ENCODE measurements around the gene SFTPB.
A peak's percentile ranks its signal among the peaks of the same experiment; 100 is the strongest.

SFTPB gene

GRCh38 chr2:85702172-85702571 lies 34.2 kb upstream of the SFTPB start:
- DNase-seq: no peak

GRCh38 chr2:85699325-85699724 lies 31.3 kb upstream of the SFTPB start:
- peak; percentile 5 for DNase-seq

- no peak for DNase-seq
Observed at GRCh38 chr2:85698880-85699254, 30.9 kb upstream of the SFTPB start.

GRCh38 chr2:85698184-85698879 lies 30.3 kb upstream of the SFTPB start:
- no peak for DNase-seq

GRCh38 chr2:85697716-85698115 lies 29.7 kb upstream of the SFTPB start:
- no peak for DNase-seq

GRCh38 chr2:85697096-85697495 lies 29.1 kb upstream of the SFTPB start:
- DNase-seq: no peak

- DNase-seq: no peak
Observed at GRCh38 chr2:85695691-85696668, 28.0 kb upstream of the SFTPB start.

GRCh38 chr2:85695121-85695520 lies 27.1 kb upstream of the SFTPB start:
- no peak for DNase-seq

- DNase-seq: no peak
Observed at GRCh38 chr2:85694052-85695025, 26.3 kb upstream of the SFTPB start, which contains the start of gene GNLY. Gene GNLY, plus strand, starts transcription at chr2:85694358. Its CDS starts 61 bp downstream, at chr2:85694419.

GRCh38 chr2:85692039-85692645 lies 24.1 kb upstream of the SFTPB start:
- no peak for DNase-seq

GRCh38 chr2:85690932-85691331 lies 22.9 kb upstream of the SFTPB start:
- DNase-seq: no peak

GRCh38 chr2:85684806-85685205 lies 16.8 kb upstream of the SFTPB start:
- no peak for DNase-seq

GRCh38 chr2:85684380-85684779 lies 16.4 kb upstream of the SFTPB start:
- DNase-seq: no peak

GRCh38 chr2:85682378-85682777 lies 14.4 kb upstream of the SFTPB start:
- DNase-seq: no peak

GRCh38 chr2:85681776-85682175 lies 13.8 kb upstream of the SFTPB start:
- DNase-seq: no peak

- no peak for DNase-seq
Observed at GRCh38 chr2:85681372-85681763, 13.4 kb upstream of the SFTPB start.

GRCh38 chr2:85680707-85681371 lies 12.8 kb upstream of the SFTPB start:
- peak; percentile 25 for DNase-seq

- DNase-seq: peak; percentile 70
Observed at GRCh38 chr2:85678794-85679672, 11.0 kb upstream of the SFTPB start.

- no peak for DNase-seq
Observed at GRCh38 chr2:85678377-85678776, 10.4 kb upstream of the SFTPB start.

- no peak for DNase-seq
Observed at GRCh38 chr2:85675866-85676548, 8.0 kb upstream of the SFTPB start.
